HepG2 (cell line): ENCODE measurements around the gene EFHC2. TPM values are rescaled to one million over a fixed set of nuclear protein-coding genes. Genes with fewer than 3 reads are reported as not detected.

ENCODE experiments used
- ATAC-seq: fragments of 200-7000 bp; cut with Tn5 transposase; 3 replicates; pipeline ENCODE4 v1.9.1; 2020; ENCODE audit warnings: mild to moderate bottlenecking, moderate library complexity
- BruUV-seq: library from RNA; stranded (reverse); fragments of 400-500 nt; replicated peaks from 2 replicates; lab custom pipeline; 2021; lab: Mats Ljungman, UMichigan
- CTCF ChIA-PET: fragments of 300-600 bp; formaldehyde crosslinking; extraction: SDS; loops from one replicate; lab custom pipeline; 2021; ENCODE audit warnings: low total read pairs, inconsistent platforms, low intra/inter-chr PET ratio; lab: Yijun Ruan, JAX
- POLR2A ChIA-PET: fragments of 350-600 bp; sonication (Branson Sonifier 250); formaldehyde crosslinking; loops from one replicate; lab custom pipeline; 2020; ENCODE audit warnings: antibody characterized with exemption, inconsistent platforms; lab: Yijun Ruan, JAX
- DNase-seq: peaks from one replicate; pipeline ENCODE4 v3.0.0-alpha.2; 2015; ENCODE audit warnings: low spot score
- FAIRE-seq: peaks from 3 replicates; lab custom pipeline; 2011; peaks lifted over from hg19 to GRCh38; lab: Jason Lieb, UNC
- H2AFZ ChIP-seq: one replicate; pipeline ENCODE4 v1.6.1; 2011; ENCODE audit warnings: low read length, inconsistent platforms
- H3K27ac ChIP-seq: fragments of 300-600 bp; 3 replicates; pipeline ENCODE4 v1.8.0; 2011; ENCODE audit warnings: mixed run types, mild to moderate bottlenecking, mixed read lengths, low read length, inconsistent platforms; ENCODE audit not compliant: insufficient read depth; ENCODE audit errors: extremely low read length
- H3K27me3 ChIP-seq, 2 experiments: fragments of 200-600 bp in 1 of 2; 2 replicates in 1 of 2; 3 replicates in 1 of 2; pipeline versions ENCODE4 v1.6.0 to v1.8.0; 2011; ENCODE audit warnings: low read length in 2 of 2, mild to moderate bottlenecking in 2 of 2, moderate library complexity in 2 of 2, inconsistent platforms in 1 of 2; ENCODE audit not compliant: insufficient read depth in 2 of 2, control insufficient read depth in 1 of 2
- H3K36me3 ChIP-seq, 2 experiments: fragments of 200-600 bp in 1 of 2; replicated peaks in 1 of 2; 2 replicates in 1 of 2; 3 replicates in 1 of 2; pipeline versions ENCODE4 v1.5.1 to v1.8.0; 2011; ENCODE audit warnings: low read length in 2 of 2, inconsistent platforms in 1 of 2; ENCODE audit not compliant: insufficient read depth in 2 of 2, control insufficient read depth in 1 of 2
- H3K4me1 ChIP-seq: 2 replicates; pipeline ENCODE4 v1.5.1; 2012; ENCODE audit warnings: low read length, inconsistent platforms; ENCODE audit not compliant: insufficient read depth
- H3K4me2 ChIP-seq: 2 replicates; pipeline ENCODE4 v1.6.0; 2011; ENCODE audit warnings: low read depth, low read length, inconsistent platforms
- H3K4me3 ChIP-seq, 3 experiments: fragments of 200-600 bp in 1 of 3; sonication (generic), shearing (Covaris generic) in 1 of 3; replicated peaks in 1 of 3; 2 replicates each; pipeline ENCODE4 v1.5.1; 2011 to 2016; ENCODE audit warnings: low read length in 3 of 3, inconsistent platforms in 2 of 3, low read depth in 2 of 3, mild to moderate bottlenecking in 2 of 3, control low read depth in 1 of 3, mixed read lengths in 1 of 3; ENCODE audit not compliant: insufficient read depth in 1 of 3
- H3K79me2 ChIP-seq: one replicate; pipeline ENCODE4 v1.6.1; 2011; ENCODE audit warnings: low read length, inconsistent platforms; ENCODE audit not compliant: insufficient read depth
- H3K9ac ChIP-seq: 2 replicates; pipeline ENCODE4 v1.6.0; 2011; ENCODE audit warnings: mild to moderate bottlenecking, low read depth, low read length, inconsistent platforms; ENCODE audit not compliant: insufficient read depth
- H3K9me3 ChIP-seq: 2 replicates; pipeline ENCODE4 v1.5.1; 2012; ENCODE audit warnings: mild to moderate bottlenecking, low read length
- H4K20me1 ChIP-seq: 2 replicates; pipeline ENCODE4 v1.6.0; 2011; ENCODE audit warnings: inconsistent platforms, mild to moderate bottlenecking, low read length, moderate library complexity; ENCODE audit not compliant: insufficient read depth
- KAT7 ChIP-seq: IDR thresholded peaks from 2 replicates; pipeline ENCODE4 v1.6.1; 2018; ENCODE audit warnings: borderline replicate concordance, missing compliant biosample characterization
- SNAI1 ChIP-seq: sonication (generic); formaldehyde crosslinking; IDR thresholded peaks from 2 replicates; pipeline ENCODE4 v1.5.0; 2020; ENCODE audit warnings: mild to moderate bottlenecking, missing genetic modification reagents, borderline replicate concordance
- ZFP91 ChIP-seq: sonication (generic); formaldehyde crosslinking; IDR thresholded peaks from 2 replicates; pipeline ENCODE4 v1.9.0; 2022; ENCODE audit warnings: missing genetic modification reagents, mild to moderate bottlenecking, borderline replicate concordance
- ZNF563 ChIP-seq: sonication (generic); formaldehyde crosslinking; IDR thresholded peaks from 2 replicates; pipeline ENCODE4 v1.8.0; 2022; ENCODE audit warnings: mild to moderate bottlenecking, moderate library complexity, missing genetic modification reagents
- ZNF749 ChIP-seq: sonication (generic); formaldehyde crosslinking; IDR thresholded peaks from 2 replicates; pipeline ENCODE4 v1.8.0; 2022; ENCODE audit warnings: mild to moderate bottlenecking, missing genetic modification reagents, moderate library complexity, borderline replicate concordance
- WGBS: methylation state at CpG from one replicate; pipeline ENCODE4 v1.1.6; 2017; ENCODE audit warnings: low lambda C conversion rate; 5-methylcytosine and 5-hydroxymethylcytosine counted together
- in situ Hi-C: cut with HindIII; loops from 2 replicates; pipeline ENCODE4 v1.10.0; 2017; ENCODE audit warnings: low pct_unique_long_range_greater_than_20kb; ENCODE audit not compliant: extremely low pct_ligation_motif_present
- intact Hi-C: fragments of 100-400 bp; cut with micrococcal nuclease; formaldehyde crosslinking; loops from one replicate; pipeline ENCODE4 v1.10.0; 2022; ENCODE audit not compliant: unreplicated experiment
- polyA plus RNA-seq, 8 experiments: library from polyadenylated mRNA; depleted of rRNA in 3 of 8; stranded (reverse) in 7 of 8; unstranded in 1 of 8; fragments of >200 nt; fragmentation: Illumina TruSeq in 4 of 8; extraction: Trizol in 4 of 8; gene quantifications; 2 replicates each; pipeline versions ENCODE4 v1.2.1 to v1.2.3, GENCODE V29; 2011 to 2016; ENCODE audit warnings: low read depth in 4 of 8, missing spikeins in 1 of 8, mixed read lengths in 1 of 8; ENCODE audit not compliant: insufficient read depth in 1 of 8
- total RNA-seq, 5 experiments: library from RNA; depleted of rRNA; stranded (reverse); fragments of >200 nt; fragmentation: Illumina TruSeq; extraction: Trizol; gene quantifications; 2 replicates each; pipeline ENCODE4 v1.2.3, GENCODE V29; 2016; ENCODE audit warnings: low read depth in 1 of 5
- TF ChIP-seq, protein P1 (sequence below): sonication (generic); formaldehyde crosslinking; IDR thresholded peaks from 2 replicates; pipeline ENCODE4 v1.5.0; 2020; ENCODE audit warnings: missing genetic modification reagents
- TF ChIP-seq, protein P2 (sequence below): sonication (generic); formaldehyde crosslinking; IDR thresholded peaks from 2 replicates; pipeline ENCODE4 v1.8.0; 2022; ENCODE audit warnings: mild to moderate bottlenecking, missing genetic modification reagents, moderate library complexity

EFHC2 gene
- total and polyA plus RNA-seq, 2 of the 13 experiments (the other 11 are each of a cell fraction or from before 2014, with no cell fraction given): not detected

DNA sequence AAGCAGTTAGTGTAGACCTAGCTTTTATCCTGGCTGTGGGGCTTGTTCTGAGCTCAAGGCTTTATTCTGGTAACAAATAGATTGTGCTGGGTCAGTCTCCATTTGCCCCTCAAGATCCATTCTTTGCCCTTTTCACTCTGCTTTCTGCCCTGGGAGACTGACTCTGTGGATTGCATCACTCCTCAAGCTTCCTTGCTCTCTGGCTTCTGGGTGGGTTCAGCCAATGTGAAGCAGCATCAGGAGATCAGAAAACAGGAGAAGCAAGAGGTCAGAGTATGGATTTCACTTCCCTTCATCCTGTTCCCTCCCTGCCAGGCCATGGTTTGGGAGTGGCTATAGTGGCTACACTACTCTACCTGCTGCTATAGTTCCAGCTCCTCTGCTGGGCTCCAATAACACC lies 186.2 kb downstream of the EFHC2 start (continued):
- TF ChIP-seq ZNF749 (CRISPR knock-in tag): no peak
- TF ChIP-seq ZFP91 (CRISPR knock-in tag): no peak
- TF ChIP-seq, protein P1, sequence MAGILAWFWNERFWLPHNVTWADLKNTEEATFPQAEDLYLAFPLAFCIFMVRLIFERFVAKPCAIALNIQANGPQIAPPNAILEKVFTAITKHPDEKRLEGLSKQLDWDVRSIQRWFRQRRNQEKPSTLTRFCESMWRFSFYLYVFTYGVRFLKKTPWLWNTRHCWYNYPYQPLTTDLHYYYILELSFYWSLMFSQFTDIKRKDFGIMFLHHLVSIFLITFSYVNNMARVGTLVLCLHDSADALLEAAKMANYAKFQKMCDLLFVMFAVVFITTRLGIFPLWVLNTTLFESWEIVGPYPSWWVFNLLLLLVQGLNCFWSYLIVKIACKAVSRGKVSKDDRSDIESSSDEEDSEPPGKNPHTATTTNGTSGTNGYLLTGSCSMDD (CRISPR knock-in tag): no peak
- TF ChIP-seq, protein P2, sequence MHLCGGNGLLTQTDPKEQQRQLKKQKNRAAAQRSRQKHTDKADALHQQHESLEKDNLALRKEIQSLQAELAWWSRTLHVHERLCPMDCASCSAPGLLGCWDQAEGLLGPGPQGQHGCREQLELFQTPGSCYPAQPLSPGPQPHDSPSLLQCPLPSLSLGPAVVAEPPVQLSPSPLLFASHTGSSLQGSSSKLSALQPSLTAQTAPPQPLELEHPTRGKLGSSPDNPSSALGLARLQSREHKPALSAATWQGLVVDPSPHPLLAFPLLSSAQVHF (CRISPR knock-in tag): no peak

DNA sequence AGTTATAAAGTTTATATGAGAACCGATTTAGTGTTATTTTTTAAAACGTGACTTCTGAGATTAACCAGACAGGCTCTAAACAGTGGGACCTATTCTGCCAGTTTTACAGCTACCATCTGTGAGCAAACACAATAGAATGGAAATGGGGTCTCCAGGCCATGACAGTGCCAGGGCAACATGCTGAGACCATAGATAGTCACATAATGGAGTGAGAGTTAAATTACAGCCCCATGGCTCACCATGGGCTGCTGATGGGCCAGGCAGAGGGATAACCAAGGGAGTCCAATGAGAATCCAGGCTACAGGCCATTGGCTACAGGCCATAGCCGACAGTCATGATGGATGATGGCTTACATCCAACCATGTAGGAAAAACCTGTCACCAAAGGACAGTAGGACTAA lies 186.7 kb downstream of the EFHC2 start:
- no TSS peak for BruUV-seq
- H3K9me3 ChIP-seq: no peaks in the 10 kb centered on the region
- H3K27me3 ChIP-seq: no peaks in the 10 kb centered on the region; a peak in 1 of 5 replicates
- no peak for TF ChIP-seq ZNF563 (CRISPR knock-in tag)
- no peak for TF ChIP-seq KAT7 (CRISPR knock-in tag)
- TF ChIP-seq SNAI1 (CRISPR knock-in tag): no peak
- TF ChIP-seq, all 625 proteins: peak for 0
- Histone ChIP-seq H2AFZ (no peak overlapping the region), H3K4me2 (no peak overlapping the region), H3K9ac (no peak overlapping the region), H3K4me1 (no peaks in the 10 kb centered on the region), H3K4me3 (no peak overlapping the region), H4K20me1 (no peaks in the 10 kb centered on the region), H3K27ac (no peak overlapping the region), H3K36me3 (no peaks in the 10 kb centered on the region), H3K79me2 (no peaks in the 10 kb centered on the region)
- in situ Hi-C loops: loop anchor here (10.0 kb wide), 1 partner anchor 112 kb away; no protein-coding TSS in a partner anchor
- 3% methylated on average over 3 of the region's 3 CpGs for WGBS
- CTCF ChIA-PET: no interaction called here
- FAIRE-seq (no peak), ATAC-seq (no peak), DNase-seq (no peak)
- POLR2A ChIA-PET: no interaction called here
- intact Hi-C loops: no loop called here
